ENCODE data around the gene DKK2. TPM values are rescaled to one million over a fixed set of nuclear protein-coding genes. Genes with fewer than 3 reads are reported as not detected.
A peak's percentile ranks its signal among the peaks of the same experiment; 100 is the strongest.

DKK2 gene, protein sequence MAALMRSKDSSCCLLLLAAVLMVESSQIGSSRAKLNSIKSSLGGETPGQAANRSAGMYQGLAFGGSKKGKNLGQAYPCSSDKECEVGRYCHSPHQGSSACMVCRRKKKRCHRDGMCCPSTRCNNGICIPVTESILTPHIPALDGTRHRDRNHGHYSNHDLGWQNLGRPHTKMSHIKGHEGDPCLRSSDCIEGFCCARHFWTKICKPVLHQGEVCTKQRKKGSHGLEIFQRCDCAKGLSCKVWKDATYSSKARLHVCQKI
- total RNA-seq (10 to 100 TPM; 19.2 to 32.2 TPM), polyA plus RNA-seq (ENCODE audit: insufficient read length in 2 of 2) (1 to 10 TPM; 5.7 TPM)
- long read RNA-seq, donor 1, partial matches to known transcripts: 0 of 4 reads
- long read RNA-seq, donor 1, other reads (novel, unspliced or antisense): 0 of 4 reads
- long read RNA-seq, donor 2: 0 reads
- long read RNA-seq, donor 3, partial matches to known transcripts: 0 of 1 reads
- long read RNA-seq, donor 3, other reads (novel, unspliced or antisense): 0 of 1 reads
- long read RNA-seq, donor 4: 0 reads

DNA sequence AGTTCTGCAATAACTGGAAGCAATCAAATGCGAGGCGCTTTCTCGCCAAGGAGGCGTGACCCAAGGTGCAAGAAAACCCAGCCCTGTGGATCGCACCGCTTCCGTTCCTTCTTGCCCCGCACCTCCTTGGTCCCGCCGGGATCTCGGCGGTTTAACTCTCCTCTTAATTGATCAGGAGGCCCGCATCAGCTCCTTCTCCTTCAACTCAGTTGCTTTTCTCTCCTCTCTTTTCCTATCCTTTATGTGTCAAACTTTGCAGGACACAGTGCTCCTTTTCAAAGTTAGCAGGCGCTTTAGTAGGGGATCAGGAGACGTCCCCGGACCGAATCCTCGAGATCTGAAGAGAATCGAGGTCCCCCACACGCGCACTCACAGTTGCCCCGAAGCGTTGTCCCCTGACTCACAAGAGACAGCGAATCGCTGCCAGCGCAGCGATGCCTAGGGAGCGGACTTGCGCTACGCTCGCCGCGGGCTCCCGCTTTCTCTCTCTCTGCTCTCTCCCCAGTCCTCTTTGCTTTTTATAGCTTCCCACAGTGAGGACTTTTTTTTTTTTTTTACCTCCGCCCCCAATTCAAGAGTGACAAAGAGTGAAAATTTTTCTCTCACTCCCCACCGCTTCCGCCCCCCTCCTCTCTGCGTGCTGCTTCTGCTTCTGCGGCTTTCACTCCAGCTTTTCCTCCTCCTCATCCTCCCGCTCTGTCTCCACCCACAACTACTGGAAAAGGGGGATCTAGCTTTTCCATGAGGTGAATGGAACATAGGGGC is at the start of gene DKK2:
Gene DKK2 (minus strand): TSS at position 495 of the 765 bp plus-strand sequence. CDS start 722 bp downstream, outside the sequence.
- peak within 1 kb of the TSS; percentile 51 for H3K27ac ChIP-seq (ENCODE audit: low read depth, low read length)
- peak within 1 kb of the TSS; percentile 69 for H3K4me3 ChIP-seq (ENCODE audit: low read depth, low read length)
- H3K4me1 ChIP-seq (ENCODE audit: control insufficient read depth, insufficient read depth, low read length): peaks cover 28% of the 10 kb centered on the region
- peak in 3 of 6 donors; percentile 47 to 74 (median 73) for DNase-seq (ENCODE audit: low read depth in 4 of 6, low spot score in 6 of 6)
- no peaks in the 10 kb centered on the region for H3K9me3 ChIP-seq (ENCODE audit: control insufficient read depth, insufficient read depth, low read length)
- no peaks in the 10 kb centered on the region for H3K36me3 ChIP-seq (ENCODE audit: control insufficient read depth, insufficient read depth, low read length)
- 0% methylated on average over 34 of the region's 40 CpGs for WGBS (ENCODE audit: insufficient coverage)
- H3K27me3 ChIP-seq (ENCODE audit: control insufficient read depth, insufficient read depth, low read length): peaks cover 49% of the 10 kb centered on the region

DNA sequence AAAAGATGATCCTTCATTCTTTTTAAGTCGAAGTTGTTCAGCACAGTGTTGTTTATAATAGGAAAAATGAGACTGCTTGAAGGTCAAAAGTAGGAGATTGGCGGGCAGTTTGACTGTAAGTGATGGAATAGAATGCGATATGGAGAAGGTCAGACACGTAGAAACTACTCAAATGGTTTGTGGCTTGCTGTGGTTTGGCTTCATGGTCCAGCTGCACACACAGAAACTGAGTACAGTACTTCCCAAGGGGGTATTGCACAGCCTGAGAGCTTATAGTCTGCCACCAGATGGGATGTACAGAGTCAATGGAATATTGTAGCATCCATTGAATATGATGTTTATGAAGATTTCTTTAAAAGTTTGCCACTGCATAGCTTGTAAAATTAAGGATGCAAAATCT is 41.1 kb upstream of the DKK2 start:
- H3K27me3 ChIP-seq (ENCODE audit: control insufficient read depth, insufficient read depth, low read length): no peaks in the 10 kb centered on the region
- no peak for DNase-seq (ENCODE audit: low read depth in 4 of 6, low spot score in 6 of 6)
- no peak overlapping the region for H3K4me3 ChIP-seq (ENCODE audit: low read depth, low read length)
- H3K36me3 ChIP-seq (ENCODE audit: control insufficient read depth, insufficient read depth, low read length): no peaks in the 10 kb centered on the region
- H3K27ac ChIP-seq (ENCODE audit: low read depth, low read length): no peak overlapping the region
- no peaks in the 10 kb centered on the region for H3K9me3 ChIP-seq (ENCODE audit: control insufficient read depth, insufficient read depth, low read length)
- WGBS (ENCODE audit: insufficient coverage): 91% methylated on average over 4 of the region's 4 CpGs
- no peaks in the 10 kb centered on the region for H3K4me1 ChIP-seq (ENCODE audit: control insufficient read depth, insufficient read depth, low read length)

DNA sequence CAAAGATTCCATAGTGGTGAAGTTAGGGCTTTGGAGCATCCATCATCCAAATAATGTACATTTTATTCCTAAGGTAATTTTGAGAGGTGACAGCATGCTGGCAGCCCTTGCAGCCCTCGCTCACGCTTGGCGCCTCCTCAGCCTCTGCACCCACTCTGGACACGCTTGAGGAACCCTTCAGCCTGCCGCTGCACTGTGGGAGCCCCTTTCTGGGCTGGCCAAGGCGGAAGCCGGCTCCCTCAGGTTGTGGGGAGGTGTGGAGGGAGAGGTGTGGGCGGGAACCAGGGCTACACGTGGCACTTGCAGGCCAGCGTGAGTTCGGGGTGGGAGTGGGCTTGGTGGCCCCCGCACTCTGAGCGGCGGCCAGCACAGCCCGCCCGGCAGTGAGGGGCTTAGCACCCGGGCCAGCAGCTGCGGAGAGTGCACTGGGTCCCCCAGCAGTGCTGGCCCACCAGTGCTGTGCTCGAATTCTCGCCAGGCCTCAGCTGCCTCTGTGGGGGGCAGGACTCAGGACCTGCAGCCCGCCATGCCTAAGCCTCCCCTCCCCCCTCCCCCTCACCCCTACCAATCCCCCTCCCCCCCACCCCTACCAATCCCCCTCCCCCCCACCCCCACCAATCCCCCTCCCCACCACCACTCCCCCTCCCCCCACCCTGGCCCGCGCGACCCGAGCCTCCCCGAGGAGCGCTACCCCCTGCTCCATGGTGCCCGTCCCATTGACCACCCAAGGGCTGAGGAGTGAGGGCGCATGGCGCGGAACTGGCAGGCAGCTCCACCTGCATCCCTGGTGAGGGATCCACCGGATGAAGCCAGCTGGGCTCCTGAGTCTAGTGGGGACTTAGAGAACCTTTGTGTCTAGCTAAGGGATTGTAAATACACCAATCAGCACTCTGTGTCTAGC is 37.0 kb upstream of the DKK2 start:
- Histone ChIP-seq H3K27me3 (ENCODE audit: control insufficient read depth, insufficient read depth, low read length) (no peaks in the 10 kb centered on the region), H3K4me3 (ENCODE audit: low read depth, low read length) (no peak overlapping the region), H3K36me3 (ENCODE audit: control insufficient read depth, insufficient read depth, low read length) (no peaks in the 10 kb centered on the region), H3K9me3 (ENCODE audit: control insufficient read depth, insufficient read depth, low read length) (no peaks in the 10 kb centered on the region), H3K4me1 (ENCODE audit: control insufficient read depth, insufficient read depth, low read length) (no peaks in the 10 kb centered on the region), H3K27ac (ENCODE audit: low read depth, low read length) (no peak overlapping the region)
- DNase-seq (ENCODE audit: low read depth in 4 of 6, low spot score in 6 of 6): no peak
- 96% methylated on average over 21 of the region's 32 CpGs for WGBS (ENCODE audit: insufficient coverage)

DNA sequence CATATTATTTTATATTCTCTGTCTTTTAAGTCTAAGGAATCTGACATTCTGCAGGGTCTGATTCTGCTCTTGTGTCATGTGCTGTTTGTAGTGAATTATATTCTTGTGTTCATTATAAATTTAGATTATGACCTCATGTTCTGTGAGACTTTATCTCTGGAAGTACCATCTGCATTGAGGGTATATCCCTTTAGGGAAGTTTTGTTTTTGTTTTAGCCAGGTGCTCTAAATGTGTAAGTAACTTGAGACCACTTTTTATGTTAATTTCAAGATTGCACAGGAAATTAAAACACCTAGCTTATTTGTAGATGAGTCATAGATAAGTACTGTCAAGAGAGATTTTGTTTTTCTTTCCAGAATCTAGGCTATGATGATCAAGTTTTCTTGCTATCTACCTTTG is 35.0 kb upstream of the DKK2 start:
- no peaks in the 10 kb centered on the region for H3K4me1 ChIP-seq (ENCODE audit: control insufficient read depth, insufficient read depth, low read length)
- no peaks in the 10 kb centered on the region for H3K9me3 ChIP-seq (ENCODE audit: control insufficient read depth, insufficient read depth, low read length)
- H3K27ac ChIP-seq (ENCODE audit: low read depth, low read length): no peak overlapping the region
- H3K27me3 ChIP-seq (ENCODE audit: control insufficient read depth, insufficient read depth, low read length): no peaks in the 10 kb centered on the region
- no peak for DNase-seq (ENCODE audit: low read depth in 4 of 6, low spot score in 6 of 6)
- no peaks in the 10 kb centered on the region for H3K36me3 ChIP-seq (ENCODE audit: control insufficient read depth, insufficient read depth, low read length)
- H3K4me3 ChIP-seq (ENCODE audit: low read depth, low read length): no peak overlapping the region

DNA sequence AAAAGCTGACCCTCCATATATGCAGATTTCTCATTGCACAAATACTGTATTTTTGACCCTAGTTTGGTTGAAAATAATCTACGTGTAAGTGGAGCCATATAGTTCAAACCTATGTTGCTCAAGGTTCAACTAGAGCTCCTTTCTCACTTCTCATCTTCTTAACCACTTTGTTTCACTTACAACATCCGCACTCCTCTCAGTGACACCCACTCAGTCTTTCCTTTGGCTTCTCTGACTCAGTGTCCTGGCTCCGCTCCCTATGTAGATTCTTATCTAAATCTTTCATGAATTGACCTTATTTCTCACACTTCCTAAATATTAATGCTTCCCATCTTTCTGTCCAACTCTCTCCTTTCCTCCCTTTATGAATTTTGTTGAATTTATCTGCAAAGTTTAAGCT is 32.9 kb upstream of the DKK2 start:
- Histone ChIP-seq H3K27me3 (ENCODE audit: control insufficient read depth, insufficient read depth, low read length) (no peaks in the 10 kb centered on the region), H3K4me1 (ENCODE audit: control insufficient read depth, insufficient read depth, low read length) (no peaks in the 10 kb centered on the region), H3K36me3 (ENCODE audit: control insufficient read depth, insufficient read depth, low read length) (no peaks in the 10 kb centered on the region), H3K9me3 (ENCODE audit: control insufficient read depth, insufficient read depth, low read length) (no peaks in the 10 kb centered on the region), H3K4me3 (ENCODE audit: low read depth, low read length) (no peak overlapping the region), H3K27ac (ENCODE audit: low read depth, low read length) (no peak overlapping the region)
- WGBS (ENCODE audit: insufficient coverage): 85% methylated on average over 2 of the region's 3 CpGs
- no peak for DNase-seq (ENCODE audit: low read depth in 4 of 6, low spot score in 6 of 6)

DNA sequence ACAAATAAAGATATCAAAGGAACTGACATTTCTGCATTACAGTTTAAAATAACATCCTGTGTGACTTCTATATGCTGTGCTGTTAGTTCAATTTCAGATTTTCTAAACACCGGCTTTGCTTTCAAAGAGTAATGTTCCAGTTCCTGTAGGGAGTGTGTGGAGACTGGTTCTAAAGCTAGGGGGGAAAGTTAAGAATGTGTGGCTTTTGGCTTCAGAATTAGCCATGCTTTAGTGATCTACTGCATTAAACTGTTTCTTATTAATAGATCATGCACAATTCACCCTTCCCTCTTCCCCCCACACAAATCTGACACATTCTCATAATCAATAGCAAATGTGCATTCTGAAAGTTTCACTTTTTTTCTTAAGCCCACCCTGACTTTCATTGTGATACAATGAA is 32.0 kb upstream of the DKK2 start:
- WGBS (ENCODE audit: insufficient coverage): no CpG with 5 or more reads among the region's 1 CpG
- Histone ChIP-seq H3K27ac (ENCODE audit: low read depth, low read length) (no peak overlapping the region), H3K9me3 (ENCODE audit: control insufficient read depth, insufficient read depth, low read length) (no peaks in the 10 kb centered on the region), H3K4me3 (ENCODE audit: low read depth, low read length) (no peak overlapping the region), H3K36me3 (ENCODE audit: control insufficient read depth, insufficient read depth, low read length) (no peaks in the 10 kb centered on the region), H3K27me3 (ENCODE audit: control insufficient read depth, insufficient read depth, low read length) (no peaks in the 10 kb centered on the region), H3K4me1 (ENCODE audit: control insufficient read depth, insufficient read depth, low read length) (no peaks in the 10 kb centered on the region)
- DNase-seq (ENCODE audit: low read depth in 4 of 6, low spot score in 6 of 6): no peak

DNA sequence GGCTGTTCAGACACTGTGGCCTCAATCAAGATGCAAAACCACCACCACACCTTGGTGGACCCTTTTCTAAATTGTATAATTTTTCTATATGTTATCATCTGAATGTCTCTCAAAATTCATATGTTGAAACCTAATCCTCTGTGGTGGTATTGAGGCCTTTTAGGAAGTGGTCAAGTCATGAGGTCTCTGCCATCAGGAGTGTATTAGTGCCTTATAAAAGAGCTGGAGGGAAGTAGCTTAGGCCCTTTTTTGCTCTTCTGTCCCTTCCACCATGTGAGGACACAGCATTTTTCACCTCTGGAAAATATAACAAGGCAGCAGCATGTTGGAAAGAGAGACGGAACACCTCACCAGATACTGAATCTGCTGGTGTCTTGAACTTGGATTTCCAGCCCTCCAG is 30.5 kb upstream of the DKK2 start:
- Histone ChIP-seq H3K4me3 (ENCODE audit: low read depth, low read length) (no peak overlapping the region), H3K36me3 (ENCODE audit: control insufficient read depth, insufficient read depth, low read length) (no peaks in the 10 kb centered on the region), H3K27ac (ENCODE audit: low read depth, low read length) (no peak overlapping the region), H3K9me3 (ENCODE audit: control insufficient read depth, insufficient read depth, low read length) (no peaks in the 10 kb centered on the region), H3K4me1 (ENCODE audit: control insufficient read depth, insufficient read depth, low read length) (no peaks in the 10 kb centered on the region), H3K27me3 (ENCODE audit: control insufficient read depth, insufficient read depth, low read length) (no peaks in the 10 kb centered on the region)
- no peak for DNase-seq (ENCODE audit: low read depth in 4 of 6, low spot score in 6 of 6)
- whole genome bisulfite sequencing (ENCODE audit: insufficient coverage): no CpG with 5 or more reads among the region's 1 CpG

DNA sequence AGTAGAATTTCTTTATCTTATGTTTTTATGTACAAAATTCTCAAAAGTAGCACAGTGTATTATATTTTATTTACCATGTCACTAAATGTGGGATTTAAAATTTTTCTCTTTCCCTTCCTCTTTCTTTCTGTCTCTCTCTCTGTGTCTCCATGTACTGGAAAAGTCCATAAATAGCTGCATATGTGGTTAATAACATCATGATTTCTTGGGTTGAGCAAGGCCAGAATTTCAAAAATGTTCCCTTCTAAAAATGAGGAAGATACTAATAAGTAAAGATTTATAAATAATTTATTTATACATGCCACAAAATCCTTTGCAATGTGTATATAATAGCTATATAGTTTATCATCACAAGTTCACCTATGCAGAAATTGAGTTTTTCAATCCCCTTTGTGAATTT is 29.1 kb upstream of the DKK2 start:
- no peaks in the 10 kb centered on the region for H3K36me3 ChIP-seq (ENCODE audit: control insufficient read depth, insufficient read depth, low read length)
- no peak overlapping the region for H3K27ac ChIP-seq (ENCODE audit: low read depth, low read length)
- no peaks in the 10 kb centered on the region for H3K9me3 ChIP-seq (ENCODE audit: control insufficient read depth, insufficient read depth, low read length)
- no peaks in the 10 kb centered on the region for H3K27me3 ChIP-seq (ENCODE audit: control insufficient read depth, insufficient read depth, low read length)
- no peak for DNase-seq (ENCODE audit: low read depth in 4 of 6, low spot score in 6 of 6)
- no peaks in the 10 kb centered on the region for H3K4me1 ChIP-seq (ENCODE audit: control insufficient read depth, insufficient read depth, low read length)
- H3K4me3 ChIP-seq (ENCODE audit: low read depth, low read length): no peak overlapping the region

DNA sequence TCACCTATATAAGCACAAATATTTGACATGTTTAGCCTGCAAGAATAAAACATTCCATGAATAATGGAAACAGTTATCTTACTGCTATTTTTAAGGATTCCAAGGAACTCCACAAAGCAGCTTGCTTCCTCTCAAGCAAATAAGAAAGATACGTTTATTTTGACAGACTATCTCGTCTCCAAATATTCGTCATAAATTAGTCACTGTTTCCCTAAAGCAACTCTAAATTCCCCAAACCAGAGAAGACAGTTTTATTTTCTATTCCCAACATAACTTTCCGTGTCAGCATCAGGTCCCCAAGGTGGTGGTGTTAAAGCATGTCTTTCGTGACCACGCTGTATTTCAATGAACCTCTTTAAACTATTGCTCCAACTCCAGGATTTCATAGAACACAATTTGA is 24.3 kb upstream of the DKK2 start:
- no peak overlapping the region for H3K4me3 ChIP-seq (ENCODE audit: low read depth, low read length)
- H3K27ac ChIP-seq (ENCODE audit: low read depth, low read length): no peak overlapping the region
- H3K9me3 ChIP-seq (ENCODE audit: control insufficient read depth, insufficient read depth, low read length): no peaks in the 10 kb centered on the region
- DNase-seq (ENCODE audit: low read depth in 4 of 6, low spot score in 6 of 6): no peak
- no peaks in the 10 kb centered on the region for H3K36me3 ChIP-seq (ENCODE audit: control insufficient read depth, insufficient read depth, low read length)
- H3K4me1 ChIP-seq (ENCODE audit: control insufficient read depth, insufficient read depth, low read length): no peaks in the 10 kb centered on the region
- no peaks in the 10 kb centered on the region for H3K27me3 ChIP-seq (ENCODE audit: control insufficient read depth, insufficient read depth, low read length)
- 63% methylated on average over 3 of the region's 6 CpGs for WGBS (ENCODE audit: insufficient coverage)
